ENCODE measurements around the gene TUFM. TPM values are rescaled to one million over a fixed set of nuclear protein-coding genes. Genes with fewer than 3 reads are reported as not detected.

Gene TUFM
- total and polyA plus RNA-seq, 2 experiments from 2014 or later: 192 to 248 TPM

- DNase-seq (ENCODE audit: low spot score): no peak
- no peak overlapping the region for H3K27ac Mint-ChIP-seq
- H3K9me2 ChIP-seq (ENCODE audit: insufficient read depth): no peaks in the 10 kb centered on the region
- peaks cover 36% of the 10 kb centered on the region for H3K4me1 ChIP-seq (ENCODE audit: insufficient read depth)
- H3F3A ChIP-seq (replicated peaks; ENCODE audit: low read depth): peaks cover 10% of the 10 kb centered on the region
- no peak overlapping the region for H3K27ac ChIP-seq (ENCODE audit: low read depth)
- TF ChIP-seq ZNF331 (CRISPR knock-in tag; IDR thresholded peaks at IDR 0.05; ENCODE audit: low read depth) (no peak), ETS1 (IDR thresholded peaks at IDR 0.05) (no peak), POLR2AphosphoS5 (IDR thresholded peaks at IDR 0.05; ENCODE audit: low read depth) (no peak), CTCF (conservative IDR thresholded peaks at IDR 0.05; ENCODE audit: low read depth in 2 of 2) (no peak), EZH2phosphoT487 (IDR thresholded peaks at IDR 0.05; ENCODE audit: unreplicated experiment) (no peak), STAT1 (IDR thresholded peaks at IDR 0.05; ENCODE audit: unreplicated experiment) (no peak), REST (IDR thresholded peaks at IDR 0.05; ENCODE audit: unreplicated experiment) (no peak), JUNB (IDR thresholded peaks at IDR 0.05; ENCODE audit: unreplicated experiment) (no peak), NANOG (IDR thresholded peaks at IDR 0.05; ENCODE audit: borderline replicate concordance) (no peak), CREB1 (CRISPR knock-in tag; IDR thresholded peaks at IDR 0.05; ENCODE audit: low read depth) (no peak), ZNF462 (CRISPR knock-in tag; IDR thresholded peaks at IDR 0.05) (no peak), ZNF114 (CRISPR knock-in tag; IDR thresholded peaks at IDR 0.05) (no peak)
- no peak for ATAC-seq
- H3K4me3 ChIP-seq: peak overlapping the region; percentile 91
- H3K36me3 ChIP-seq (ENCODE audit: insufficient read depth): no peaks in the 10 kb centered on the region
- H3K4me2 ChIP-seq: peak overlapping the region; percentile 94
- H3K4me3 Mint-ChIP-seq: peak overlapping the region; percentile 92
- peaks cover 31% of the 10 kb centered on the region for H3K27me3 Mint-ChIP-seq (ENCODE audit: insufficient read depth, low read depth, poor library complexity)
- peaks cover 22% of the 10 kb centered on the region; the same call in 1 of the 2 replicates for H3K27me3 ChIP-seq (ENCODE audit: insufficient read depth)
- H3K79me2 ChIP-seq (replicated peaks; ENCODE audit: insufficient read depth): no peaks in the 10 kb centered on the region
- no peaks in the 10 kb centered on the region; the same call in 1 of the 2 replicates for H4K20me1 ChIP-seq (replicated peaks; ENCODE audit: insufficient read depth)
- peaks cover 61% of the 10 kb centered on the region for H3K4me1 Mint-ChIP-seq
- peak overlapping the region; percentile 94 for H2AFZ ChIP-seq
- no peaks in the 10 kb centered on the region; the same call in 1 of the 3 replicates for H3K9me3 Mint-ChIP-seq
- peaks cover 4% of the 10 kb centered on the region; the same call in 1 of the 3 replicates for H3K36me3 Mint-ChIP-seq (ENCODE audit: low read depth)
These were observed 34.8 kb upstream of the TUFM start for GRCh38 chr16:28880955-28881354.
